Dedifferentiated amniotic fluid mesenchymal stem cell (primary cell): ENCODE data around the gene UCP3.
A peak's percentile ranks its signal among the peaks of the same experiment; 100 is the strongest.
"Not testable (repeated sequence)": the region's sequence is repeated elsewhere in the genome, so short reads cannot be mapped to it uniquely, and the experiment has no call there.

ENCODE experiments used
- DNase-seq: peaks from one replicate; pipeline ENCODE4 v3.0.0-alpha.2; 2016; ENCODE audit errors: extremely low spot score

The UCP3 gene

GRCh38 chr11:74000307-74001133 is 8.4 kb downstream of the UCP3 start:
- no peak for DNase-seq

- no peak for DNase-seq
Observed at GRCh38 chr11:73999581-74000306, 9.1 kb downstream of the UCP3 start.

- DNase-seq: no peak
Observed at GRCh38 chr11:73998846-73999575, 9.9 kb downstream of the UCP3 start.

- DNase-seq: no peak
Observed at GRCh38 chr11:73997120-73997770, 11.6 kb downstream of the UCP3 start.

- no peak for DNase-seq
Observed at GRCh38 chr11:73996161-73996747, 12.6 kb downstream of the UCP3 start.

- DNase-seq: no peak
Observed at GRCh38 chr11:73995731-73996130, 13.2 kb downstream of the UCP3 start.

GRCh38 chr11:73995247-73995646 is 13.6 kb downstream of the UCP3 start:
- no peak for DNase-seq

- no peak for DNase-seq
Observed at GRCh38 chr11:73991471-73992006, 17.3 kb downstream of the UCP3 start.

- no peak for DNase-seq
Observed at GRCh38 chr11:73990730-73991129, 18.2 kb downstream of the UCP3 start.

GRCh38 chr11:73989156-73989555 is 19.7 kb downstream of the UCP3 start:
- no peak for DNase-seq

- DNase-seq: no peak
Observed at GRCh38 chr11:73988227-73988626, 20.7 kb downstream of the UCP3 start.

- DNase-seq: not testable (repeated sequence)
Observed at GRCh38 chr11:73985661-73986060, 23.2 kb downstream of the UCP3 start.

- DNase-seq: no peak
Observed at GRCh38 chr11:73983741-73984538, 24.9 kb downstream of the UCP3 start.

GRCh38 chr11:73982990-73983740 is 25.7 kb downstream of the UCP3 start:
- DNase-seq: peak; percentile 36

GRCh38 chr11:73982595-73982989 is 26.3 kb downstream of the UCP3 start, which contains the start of gene UCP2:
Gene UCP2, minus strand, starts transcription at chr11:73982843. Its CDS starts 4,465 bp downstream, at chr11:73978378.
- peak; percentile 23 for DNase-seq

GRCh38 chr11:73981051-73981805 is 27.7 kb downstream of the UCP3 start:
- no peak for DNase-seq

- no peak for DNase-seq
Observed at GRCh38 chr11:73980001-73980961, 28.6 kb downstream of the UCP3 start.
